IPS DF 6.9 (cell line): ENCODE results near the gene GAL3ST3.
"Not testable (repeated sequence)": the region's sequence is repeated elsewhere in the genome, so short reads cannot be mapped to it uniquely, and the experiment has no call there.

Source experiments
- DNase-seq: peaks from one replicate; pipeline ENCODE4 v3.0.0-alpha.2; 2013; ENCODE audit warnings: low read depth, low spot score
- H3K27ac ChIP-seq: one replicate; pipeline ENCODE4 v1.5.1; 2013; ENCODE audit warnings: low read length, control low read depth
- H3K27me3 ChIP-seq: 2 replicates; pipeline ENCODE4 v1.6.1; 2013; ENCODE audit warnings: mild to moderate bottlenecking, low read length; ENCODE audit not compliant: control insufficient read depth, insufficient read depth
- H3K36me3 ChIP-seq: 2 replicates; pipeline ENCODE4 v1.6.1; 2013; ENCODE audit warnings: low read length; ENCODE audit not compliant: control insufficient read depth, insufficient read depth
- H3K4me1 ChIP-seq: 2 replicates; pipeline ENCODE4 v1.6.1; 2013; ENCODE audit warnings: low read length; ENCODE audit not compliant: control insufficient read depth, insufficient read depth
- H3K4me3 ChIP-seq: 2 replicates; pipeline ENCODE4 v1.5.1; 2013; ENCODE audit warnings: mild to moderate bottlenecking, low read length
- H3K9me3 ChIP-seq: 2 replicates; pipeline ENCODE4 v1.6.1; 2013; ENCODE audit warnings: low read length, inconsistent platforms; ENCODE audit not compliant: control insufficient read depth, insufficient read depth
- WGBS: extraction: QIAGEN DNeasy Blood & Tissue Kit; methylation state at CpG from one replicate; pipeline ENCODE4 v1.1.7; 2013; ENCODE audit warnings: mixed read lengths, missing lambda C conversion rate; ENCODE audit not compliant: insufficient read length, insufficient coverage; 5-methylcytosine and 5-hydroxymethylcytosine counted together

The GAL3ST3 gene

GRCh38 chr11:66026017-66026529 is 22.9 kb downstream of the GAL3ST3 start, which contains the start of gene CATSPER1:
TSS of gene CATSPER1 (minus strand) at chr11:66026479. CDS start at chr11:66026379, 100 bp downstream.
- DNase-seq: no peak
- Histone ChIP-seq H3K9me3 (no peaks in the 10 kb centered on the region), H3K27me3 (0 out of 2 replicates have a peak, but pooled peaks cover 2% of the 10 kb centered on the region), H3K4me1 (no peaks in the 10 kb centered on the region; the same call in 1 of the 2 replicates), H3K4me3 (no peak within 1 kb of the TSS), H3K36me3 (no peaks in the 10 kb centered on the region), H3K27ac (no peak within 1 kb of the TSS)
- WGBS: no CpG with 5 or more reads among the region's 18 CpGs

- not testable (repeated sequence) for H3K27ac ChIP-seq, H3K4me1 ChIP-seq, H3K36me3 ChIP-seq, H3K27me3 ChIP-seq, H3K4me3 ChIP-seq, DNase-seq, H3K9me3 ChIP-seq
- no CpG with 5 or more reads among the region's 5 CpGs for WGBS
These were observed 25.8 kb downstream of the GAL3ST3 start for GRCh38 chr11:66023186-66023440.

GRCh38 chr11:66022401-66023185 is 26.4 kb downstream of the GAL3ST3 start:
- Histone ChIP-seq H3K4me1 (no peaks in the 10 kb centered on the region; the same call in 1 of the 2 replicates), H3K4me3 (no peak overlapping the region), H3K9me3 (no peaks in the 10 kb centered on the region), H3K27me3 (0 out of 2 replicates have a peak, but pooled peaks cover 2% of the 10 kb centered on the region), H3K27ac (no peak overlapping the region), H3K36me3 (no peaks in the 10 kb centered on the region)
- WGBS: no CpG with 5 or more reads among the region's 46 CpGs
- peak; percentile 68 for DNase-seq

- Histone ChIP-seq H3K4me3 (no peak overlapping the region), H3K36me3 (no peaks in the 10 kb centered on the region), H3K9me3 (no peaks in the 10 kb centered on the region), H3K4me1 (no peaks in the 10 kb centered on the region; the same call in 1 of the 2 replicates), H3K27ac (no peak overlapping the region), H3K27me3 (0 out of 2 replicates have a peak, but pooled peaks cover 2% of the 10 kb centered on the region)
- DNase-seq: no peak
- no CpG with 5 or more reads among the region's 25 CpGs for WGBS
These were observed 28.2 kb downstream of the GAL3ST3 start for GRCh38 chr11:66020618-66021357.

- Histone ChIP-seq H3K4me3 (no peak overlapping the region), H3K36me3 (no peaks in the 10 kb centered on the region), H3K27ac (no peak overlapping the region), H3K9me3 (no peaks in the 10 kb centered on the region), H3K4me1 (no peaks in the 10 kb centered on the region; the same call in 1 of the 2 replicates), H3K27me3 (0 out of 2 replicates have a peak, but pooled peaks cover 2% of the 10 kb centered on the region)
- WGBS: no CpG with 5 or more reads among the region's 8 CpGs
- DNase-seq: no peak
These were observed 28.7 kb downstream of the GAL3ST3 start for GRCh38 chr11:66020212-66020611.

DNA sequence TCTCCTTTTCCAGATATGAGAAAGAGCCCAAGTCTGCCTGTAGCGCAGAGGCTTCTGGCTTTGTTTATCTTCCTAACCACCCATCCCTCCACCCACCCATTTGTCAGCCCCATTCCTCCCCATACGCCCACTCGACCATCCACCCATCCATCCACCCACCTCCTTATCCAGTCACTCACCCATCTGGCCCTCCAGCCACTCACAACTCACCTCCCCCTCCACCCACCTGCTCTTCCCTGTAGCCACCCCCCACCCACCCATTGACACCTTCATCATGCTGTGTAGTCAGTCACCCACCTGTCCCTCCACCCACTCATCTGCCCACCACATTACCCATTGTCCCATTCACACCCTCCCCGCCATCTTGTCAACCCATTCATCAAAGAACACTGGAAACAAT is 31.6 kb downstream of the GAL3ST3 start:
- no peak overlapping the region for H3K27ac ChIP-seq
- no peaks in the 10 kb centered on the region for H3K4me1 ChIP-seq
- DNase-seq: no peak
- WGBS: 100% methylated on average over 2 of the region's 4 CpGs
- no peak overlapping the region for H3K4me3 ChIP-seq
- H3K9me3 ChIP-seq: no peaks in the 10 kb centered on the region
- no peaks in the 10 kb centered on the region for H3K36me3 ChIP-seq
- 0 out of 2 replicates have a peak, but pooled peaks cover 2% of the 10 kb centered on the region for H3K27me3 ChIP-seq

- Histone ChIP-seq H3K36me3 (no peaks in the 10 kb centered on the region), H3K27me3 (0 out of 2 replicates have a peak, but pooled peaks cover 2% of the 10 kb centered on the region), H3K27ac (no peak overlapping the region), H3K4me1 (no peaks in the 10 kb centered on the region), H3K9me3 (no peaks in the 10 kb centered on the region), H3K4me3 (no peak overlapping the region)
- DNase-seq: no peak
- WGBS: no CpG with 5 or more reads among the region's 10 CpGs
These were observed 32.2 kb downstream of the GAL3ST3 start for GRCh38 chr11:66016793-66017177.

GRCh38 chr11:66015936-66016792 is 32.8 kb downstream of the GAL3ST3 start:
- H3K36me3 ChIP-seq: no peaks in the 10 kb centered on the region
- no peak overlapping the region for H3K27ac ChIP-seq
- no peaks in the 10 kb centered on the region for H3K9me3 ChIP-seq
- no CpG with 5 or more reads among the region's 18 CpGs for WGBS
- DNase-seq: no peak
- H3K4me3 ChIP-seq: no peak overlapping the region
- H3K4me1 ChIP-seq: no peaks in the 10 kb centered on the region; the same call in 1 of the 2 replicates
- H3K27me3 ChIP-seq: peaks cover 5% of the 10 kb centered on the region

DNA sequence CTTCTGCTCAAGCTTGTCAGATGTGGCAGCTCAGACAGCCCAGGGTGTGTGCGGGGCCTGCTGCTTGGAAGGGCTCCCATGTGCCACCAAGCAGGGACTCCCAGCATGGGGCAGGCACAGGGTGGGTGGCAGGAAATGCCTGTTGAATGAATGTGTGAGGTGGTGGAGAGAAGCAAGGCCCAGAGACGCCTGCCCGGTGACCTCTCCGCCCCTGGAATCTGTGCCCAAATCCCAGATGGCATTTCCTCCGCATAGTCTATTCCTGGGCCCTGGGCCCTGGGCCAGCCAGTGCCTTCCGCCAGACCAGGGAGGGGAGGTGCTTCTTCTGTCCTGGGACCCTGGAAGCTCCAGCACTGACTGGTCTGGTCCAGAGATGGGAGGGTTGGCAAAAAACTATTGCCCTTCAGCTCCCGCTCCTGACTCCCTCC is 33.5 kb downstream of the GAL3ST3 start:
- no peak overlapping the region for H3K4me3 ChIP-seq
- H3K27ac ChIP-seq: no peak overlapping the region
- H3K36me3 ChIP-seq: no peaks in the 10 kb centered on the region
- no peaks in the 10 kb centered on the region for H3K9me3 ChIP-seq
- H3K4me1 ChIP-seq: no peaks in the 10 kb centered on the region; the same call in 1 of the 2 replicates
- DNase-seq: no peak
- H3K27me3 ChIP-seq: peaks cover 5% of the 10 kb centered on the region
- WGBS: no CpG with 5 or more reads among the region's 7 CpGs
